Measurements from ENCODE around the gene SLC19A2. TPM values are rescaled to one million over a fixed set of nuclear protein-coding genes. Genes with fewer than 3 reads are reported as not detected.
A peak's percentile ranks its signal among the peaks of the same experiment; 100 is the strongest.

The SLC19A2 gene
- total RNA-seq, 1 experiment from 2014 or later = 9.9 TPM

GRCh38 chr1:169517558-169518186 lies 31.9 kb upstream of the SLC19A2 start:
- Histone ChIP-seq H3K9me3 (ENCODE audit: low read depth, low read length, poor library complexity, severe bottlenecking) (no peaks in the 10 kb centered on the region), H3K4me1 (ENCODE audit: insufficient read depth, low read length, poor library complexity, severe bottlenecking) (peaks cover 21% of the 10 kb centered on the region), H3K4me3 (ENCODE audit: low read depth, low read length, poor library complexity, severe bottlenecking) (no peak overlapping the region), H3K27me3 (replicated peaks; ENCODE audit: insufficient read depth, low read depth, low read length, poor library complexity) (no peaks in the 10 kb centered on the region), H3K27ac (ENCODE audit: low read depth, low read length, poor library complexity, severe bottlenecking) (no peak overlapping the region), H3K36me3 (ENCODE audit: insufficient read depth, low read length, poor library complexity, severe bottlenecking) (no peaks in the 10 kb centered on the region)
- TF ChIP-seq EZH2 (IDR thresholded peaks at IDR 0.05; ENCODE audit: borderline replicate concordance, low read depth, low read length, poor library complexity, severe bottlenecking) = no peak
- TF ChIP-seq CTCF (conservative IDR thresholded peaks at IDR 0.05; ENCODE audit: low read depth, low read length) = no peak
- no TSS peak for BruUV-seq (replicated peaks)
- no peak for DNase-seq (ENCODE audit: low spot score)
- intact Hi-C loops (cut with micrococcal nuclease; ENCODE audit: unreplicated experiment) = no loop called here
- ChIA-PET POLR2A (ENCODE audit: low non-redundant PET) (no interaction called here), CTCF (no interaction called here)

GRCh38 chr1:169515641-169516040 lies 29.9 kb upstream of the SLC19A2 start:
- no peaks in the 10 kb centered on the region for H3K36me3 ChIP-seq (ENCODE audit: insufficient read depth, low read length, poor library complexity, severe bottlenecking)
- H3K4me1 ChIP-seq (ENCODE audit: insufficient read depth, low read length, poor library complexity, severe bottlenecking) = peaks cover 21% of the 10 kb centered on the region
- TF ChIP-seq EZH2 (IDR thresholded peaks at IDR 0.05; ENCODE audit: borderline replicate concordance, low read depth, low read length, poor library complexity, severe bottlenecking) (no peak), CTCF (conservative IDR thresholded peaks at IDR 0.05; ENCODE audit: low read depth, low read length) (no peak)
- DNase-seq (ENCODE audit: low spot score) = peak; percentile 19
- BruUV-seq (replicated peaks) = no TSS peak
- POLR2A ChIA-PET (ENCODE audit: low non-redundant PET) = no interaction called here
- H3K9me3 ChIP-seq (ENCODE audit: low read depth, low read length, poor library complexity, severe bottlenecking) = no peaks in the 10 kb centered on the region
- CTCF ChIA-PET = no interaction called here
- H3K4me3 ChIP-seq (ENCODE audit: low read depth, low read length, poor library complexity, severe bottlenecking) = no peak overlapping the region
- H3K27ac ChIP-seq (ENCODE audit: low read depth, low read length, poor library complexity, severe bottlenecking) = no peak overlapping the region
- no peaks in the 10 kb centered on the region for H3K27me3 ChIP-seq (replicated peaks; ENCODE audit: insufficient read depth, low read depth, low read length, poor library complexity)
- intact Hi-C loops (cut with micrococcal nuclease; ENCODE audit: unreplicated experiment) = no loop called here

- BruUV-seq (replicated peaks) = no TSS peak
- TF ChIP-seq CTCF (conservative IDR thresholded peaks at IDR 0.05; ENCODE audit: low read depth, low read length) = no peak
- no peak for TF ChIP-seq EZH2 (IDR thresholded peaks at IDR 0.05; ENCODE audit: borderline replicate concordance, low read depth, low read length, poor library complexity, severe bottlenecking)
- no peak overlapping the region for H3K27ac ChIP-seq (ENCODE audit: low read depth, low read length, poor library complexity, severe bottlenecking)
- no peaks in the 10 kb centered on the region for H3K27me3 ChIP-seq (replicated peaks; ENCODE audit: insufficient read depth, low read depth, low read length, poor library complexity)
- DNase-seq (ENCODE audit: low spot score) = peak; percentile 10
- POLR2A ChIA-PET (ENCODE audit: low non-redundant PET) = no interaction called here
- no peak overlapping the region for H3K4me3 ChIP-seq (ENCODE audit: low read depth, low read length, poor library complexity, severe bottlenecking)
- CTCF ChIA-PET = no interaction called here
- H3K4me1 ChIP-seq (ENCODE audit: insufficient read depth, low read length, poor library complexity, severe bottlenecking) = peaks cover 21% of the 10 kb centered on the region
- intact Hi-C loops (cut with micrococcal nuclease; ENCODE audit: unreplicated experiment) = no loop called here
- no peaks in the 10 kb centered on the region for H3K9me3 ChIP-seq (ENCODE audit: low read depth, low read length, poor library complexity, severe bottlenecking)
- H3K36me3 ChIP-seq (ENCODE audit: insufficient read depth, low read length, poor library complexity, severe bottlenecking) = no peaks in the 10 kb centered on the region
Observed at GRCh38 chr1:169514566-169515270, 29.0 kb upstream of the SLC19A2 start.

Data from A673 (cell line).